ENCODE measurements around the gene ALAS1.

ALAS1 gene

GRCh38 chr3:52256622-52257021 lies 58.7 kb downstream of the ALAS1 start:
- no peak for TF ChIP-seq CTCF (IDR thresholded peaks at IDR 0.05; ENCODE audit: low read depth, low read length)
- DNase-seq (ENCODE audit: low read depth in 2 of 2): no peak
- H3K4me3 ChIP-seq (replicated peaks in 1 of 2; ENCODE audit: low read depth in 2 of 2, low read length in 2 of 2): no peak overlapping the region

- no peak for TF ChIP-seq CTCF (IDR thresholded peaks at IDR 0.05; ENCODE audit: low read depth, low read length)
- peak in 1 of 2 donors; percentile 38 for DNase-seq (ENCODE audit: low read depth in 2 of 2)
- no peak overlapping the region for H3K4me3 ChIP-seq (replicated peaks in 1 of 2; ENCODE audit: low read depth in 2 of 2, low read length in 2 of 2)
Measured at GRCh38 chr3:52257911-52258310, 60.0 kb downstream of the ALAS1 start.

- no peak overlapping the region for H3K4me3 ChIP-seq (replicated peaks in 1 of 2; ENCODE audit: low read depth in 2 of 2, low read length in 2 of 2)
- TF ChIP-seq CTCF (IDR thresholded peaks at IDR 0.05; ENCODE audit: low read depth, low read length): no peak
- DNase-seq (ENCODE audit: low read depth in 2 of 2): peak; percentile 38 to 58
Measured at GRCh38 chr3:52259035-52259434, 61.1 kb downstream of the ALAS1 start.

- H3K4me3 ChIP-seq (replicated peaks in 1 of 2; ENCODE audit: low read depth in 2 of 2, low read length in 2 of 2): no peak overlapping the region
- DNase-seq (ENCODE audit: low read depth in 2 of 2): no peak
- TF ChIP-seq CTCF (IDR thresholded peaks at IDR 0.05; ENCODE audit: low read depth, low read length): no peak
Measured at GRCh38 chr3:52259448-52259847, 61.5 kb downstream of the ALAS1 start.

- TF ChIP-seq CTCF (IDR thresholded peaks at IDR 0.05; ENCODE audit: low read depth, low read length): no peak
- H3K4me3 ChIP-seq (replicated peaks in 1 of 2; ENCODE audit: low read depth in 2 of 2, low read length in 2 of 2): no peak overlapping the region
- no peak for DNase-seq (ENCODE audit: low read depth in 2 of 2)
Measured at GRCh38 chr3:52262447-52262846, 64.5 kb downstream of the ALAS1 start.

Data from cardiac fibroblast (primary cell).